Adrenal gland (tissue), 12 donors: ENCODE data around the gene SERTAD2. TPM values are rescaled to one million over a fixed set of nuclear protein-coding genes. Genes with fewer than 3 reads are reported as not detected.

Experiments used
- DNase-seq, 7 donors: peaks; one replicate each; pipeline ENCODE4 v3.0.0-alpha.2; 2019 to 2020
- H3K27ac ChIP-seq, 5 donors: fragments of 200-600 bp; sonication (generic) in 4 of 5; 1 replicate in 3 of 5; 2 replicates in 2 of 5; pipeline versions ENCODE4 v1.5.1 to v1.8.0; 2016 to 2020; ENCODE audit warnings: mild to moderate bottlenecking in 1 of 5
- H3K27me3 ChIP-seq: fragments of 200-600 bp; 2 replicates; pipeline ENCODE4 v1.8.0; 2021
- H3K36me3 ChIP-seq, 2 donors: fragments of 200-600 bp; replicated peaks in 1 of 2; 1 replicate in 1 of 2; 2 replicates in 1 of 2; pipeline versions ENCODE4 v1.5.1 to v1.8.0; 2018 to 2022
- H3K4me1 ChIP-seq, 2 donors: fragments of 200-600 bp; replicated peaks in 1 of 2; 1 replicate in 1 of 2; 2 replicates in 1 of 2; pipeline versions ENCODE4 v1.5.1 to v1.8.0; 2018 to 2021
- H3K4me3 ChIP-seq, 4 donors: fragments of 200-600 bp; sonication (generic) in 3 of 4; one replicate each; pipeline ENCODE4 v1.5.1; 2016 to 2018
- H3K9me3 ChIP-seq, 3 donors: fragments of 200-600 bp; sonication (generic) in 1 of 3; replicated peaks in 1 of 3; 1 replicate in 2 of 3; 2 replicates in 1 of 3; pipeline versions ENCODE4 v1.5.1 to v1.8.0; 2016 to 2021
- CTCF ChIP-seq, 6 experiments: fragments of 450-650 bp in 4 of 6; fragments of 200-600 bp in 2 of 6; sonication (generic) in 1 of 6; IDR thresholded peaks; 1 replicate in 5 of 6; 2 replicates in 1 of 6; pipeline versions ENCODE4 v1.5.1 to v1.8.0; 2016 to 2021; ENCODE audit warnings: antibody characterized with exemption in 6 of 6, mild to moderate bottlenecking in 2 of 6, moderate library complexity in 1 of 6
- POLR2A ChIP-seq, 2 donors: fragments of 450-650 bp; IDR thresholded peaks; one replicate each; pipeline ENCODE4 v1.6.1; 2017; ENCODE audit warnings: antibody characterized with exemption in 2 of 2, mild to moderate bottlenecking in 2 of 2, moderate library complexity in 1 of 2
- WGBS, 4 donors: extraction: QIAGEN DNeasy Blood & Tissue Kit in 2 of 4; methylation state at CpG; one replicate each; pipeline versions ENCODE4 v1.1.5 to v1.1.7; 2013 to 2017; 5-methylcytosine and 5-hydroxymethylcytosine counted together
- intact Hi-C, 2 donors: fragments of 100-400 bp; cut with DNase I; formaldehyde crosslinking; loops; one replicate each; pipeline versions ENCODE4 v1.14.1 to v1.15.0; 2022 to 2023
- polyA plus RNA-seq, 3 donors: library from polyadenylated mRNA; stranded (reverse); fragments of 200-250 nt in 2 of 3; fragments of 350-450 nt in 1 of 3; fragmentation: Illumina TruSeq in 1 of 3; extraction: RNeasy Lipid Tissue Mini Kit (QIAGEN cat#74804) in 1 of 3; gene quantifications; one replicate each; pipeline ENCODE4 v1.2.3, GENCODE V29; 2013 to 2014
- total RNA-seq, 9 donors: library from RNA; depleted of rRNA in 4 of 9; stranded (reverse); fragments of >200 nt in 4 of 9; fragments of 120-200 nt in 1 of 9; fragmentation: NEBNext Ultra II Directional in 1 of 9; extraction: Animal tissue kit (Norgen Biotek cat#: 25700) in 1 of 9; gene quantifications; one replicate each; pipeline versions ENCODE4 v1.1.0 to v1.2.4, GENCODE V29; 2013 to 2023
- donor health status: healthy with polysubstance abuse.
- donor health status: Bipolar disorder and iron deficiency.
- donor health status: DM: yes; HTN: yes; CAD: no.
- donor health status: DM: no; HTN: no; CAD: no.
- donor health status: DM: no; HTN: no; CAD: no.
- donor health status: DM: yes; HTN: yes; CAD: no.

SERTAD2 gene
- total and polyA plus RNA-seq, 12 donors = 5.1 to 18.3 (median 11.3) TPM

- intact Hi-C loops = loop anchor here (10.0 kb wide), 2 partner anchors 49 to 121 kb away; no protein-coding TSS in a partner anchor
- TF ChIP-seq CTCF (IDR thresholded peaks at IDR 0.05) (no peak), POLR2A (IDR thresholded peaks at IDR 0.05) (no peak)
- Histone ChIP-seq H3K27ac (peak overlapping the region; percentile 69 to 94 (median 93)), H3K36me3 (no peaks in the 10 kb centered on the region), H3K9me3 (no peaks in the 10 kb centered on the region), H3K4me3 (peak overlapping the region in 1 of 4 donors; percentile 59), H3K4me1 (peaks cover 30 to 79% of the 10 kb centered on the region in 2 donors), H3K27me3 (no peaks in the 10 kb centered on the region)
- 42 to 61% (median 54%) methylated on average over 7 to 8 of the region's 8 CpGs for WGBS, 4 donors
- DNase-seq = peak in 1 of 7 donors; percentile 51
These were observed 9.8 kb downstream of the SERTAD2 start for GRCh38 chr2:64643838-64644457.

- no peak for TF ChIP-seq POLR2A (IDR thresholded peaks at IDR 0.05)
- no peak for TF ChIP-seq CTCF (IDR thresholded peaks at IDR 0.05)
- Histone ChIP-seq H3K27me3 (no peaks in the 10 kb centered on the region), H3K27ac (peak overlapping the region in 4 of 5 donors; percentile 17 to 94 (median 51)), H3K9me3 (no peaks in the 10 kb centered on the region), H3K4me1 (peaks cover 38 to 82% of the 10 kb centered on the region in 2 donors), H3K4me3 (no peak overlapping the region), H3K36me3 (no peaks in the 10 kb centered on the region)
- WGBS, 4 donors = 69 to 85% (median 71%) methylated on average over 10 of the region's 10 CpGs
- intact Hi-C loops = loop anchor here (10.0 kb wide), 2 partner anchors 47 to 123 kb away; no protein-coding TSS in a partner anchor
- DNase-seq = peak in 1 of 7 donors; percentile 51
These were observed 12.1 kb downstream of the SERTAD2 start for GRCh38 chr2:64641599-64641998.

DNA sequence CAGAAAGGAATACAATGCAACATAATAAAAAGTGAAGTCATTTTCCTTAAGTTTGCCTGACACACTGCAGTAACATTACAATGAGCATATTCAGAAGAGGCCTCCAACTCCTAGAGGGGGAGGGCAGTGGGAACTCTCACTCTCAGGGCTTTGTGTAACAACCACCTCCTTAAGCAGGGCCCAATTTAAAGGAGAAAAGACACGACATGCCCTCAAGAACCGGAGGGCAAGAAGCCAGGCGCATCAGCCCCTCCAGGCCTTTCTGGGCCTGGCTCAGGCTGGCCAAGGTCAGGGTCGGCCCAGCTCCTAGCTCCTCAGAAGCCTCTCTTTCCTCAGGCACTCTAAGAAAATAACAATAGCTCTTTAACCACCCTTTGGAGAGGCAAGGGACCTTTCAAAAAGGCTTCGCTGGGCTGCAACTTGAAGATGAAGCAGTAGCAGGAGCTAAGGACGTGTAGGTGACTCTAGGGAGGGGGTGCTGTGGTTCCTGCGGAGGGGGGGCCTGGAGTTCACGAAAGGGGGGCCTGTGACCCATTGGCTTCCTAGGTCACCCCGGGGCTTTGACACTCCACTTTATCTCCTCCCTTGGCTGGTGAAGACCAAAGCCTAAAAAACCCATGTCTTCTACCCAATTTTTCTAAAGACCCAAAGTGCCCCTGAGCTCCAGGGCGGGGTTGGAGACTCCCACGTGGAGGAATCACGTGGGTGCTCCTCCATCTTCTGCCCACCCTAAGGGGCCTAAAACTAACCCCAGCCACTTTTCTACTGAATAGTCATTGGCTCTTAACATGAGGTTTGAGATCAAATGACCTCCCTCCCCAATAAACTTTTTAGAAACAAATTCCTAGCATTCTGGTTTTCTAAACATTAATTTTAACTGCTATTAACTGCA, 13.3 kb downstream of the SERTAD2 start:
- intact Hi-C loops = loop anchor here (10.0 kb wide), 2 partner anchors 46 to 124 kb away; no protein-coding TSS in a partner anchor
- H3K27me3 ChIP-seq = no peaks in the 10 kb centered on the region
- TF ChIP-seq CTCF (IDR thresholded peaks at IDR 0.05) (no peak), POLR2A (IDR thresholded peaks at IDR 0.05) (no peak)
- DNase-seq = peak in 1 of 7 donors; percentile 50
- no peak overlapping the region for H3K4me3 ChIP-seq
- peak overlapping the region in 4 of 5 donors; percentile 37 to 94 (median 45) for H3K27ac ChIP-seq
- H3K4me1 ChIP-seq = peaks cover 29 to 70% of the 10 kb centered on the region in 2 donors
- H3K9me3 ChIP-seq = no peaks in the 10 kb centered on the region
- peaks cover 0 to 10% of the 10 kb centered on the region in 2 donors for H3K36me3 ChIP-seq
- 55 to 59% (median 57%) methylated on average over 6 to 12 of the region's 12 CpGs for WGBS, 4 donors

DNA sequence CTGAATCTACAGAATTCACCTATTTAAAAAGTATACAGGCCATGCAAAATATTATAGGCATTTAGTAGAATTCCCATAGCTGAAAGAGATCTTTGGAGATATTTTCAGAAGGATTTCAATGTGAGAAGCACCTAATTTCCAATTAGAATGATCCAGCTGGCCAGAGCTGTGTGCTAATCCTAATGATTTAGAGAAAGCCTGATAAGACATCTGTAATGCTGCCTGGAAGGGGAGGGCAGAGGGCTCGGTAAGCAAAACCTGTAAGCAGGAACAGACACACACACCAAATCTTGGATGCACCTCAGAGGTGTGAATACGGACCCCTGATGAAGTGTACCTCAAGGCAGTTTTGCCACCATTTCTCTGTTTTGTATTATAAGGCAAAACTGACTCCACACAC, 14.0 kb downstream of the SERTAD2 start:
- H3K27me3 ChIP-seq = no peaks in the 10 kb centered on the region
- intact Hi-C loops = loop anchor here (10.0 kb wide), 2 partner anchors 45 to 125 kb away; no protein-coding TSS in a partner anchor
- WGBS, 4 donors = 49 to 64% (median 54%) methylated on average over 2 of the region's 2 CpGs
- peak in 1 of 7 donors; percentile 41 for DNase-seq
- TF ChIP-seq CTCF (IDR thresholded peaks at IDR 0.05) (no peak), POLR2A (IDR thresholded peaks at IDR 0.05) (no peak)
- peaks cover 0 to 11% of the 10 kb centered on the region in 2 donors for H3K36me3 ChIP-seq
- no peak overlapping the region for H3K4me3 ChIP-seq
- peaks cover 27 to 62% of the 10 kb centered on the region in 2 donors for H3K4me1 ChIP-seq
- H3K9me3 ChIP-seq = no peaks in the 10 kb centered on the region
- H3K27ac ChIP-seq = peak overlapping the region in 3 of 5 donors; percentile 41 to 55 (median 49)
